Esophagus squamous epithelium (tissue), 5 donors: ENCODE data around the gene GPR176. TPM values are rescaled to one million over a fixed set of nuclear protein-coding genes. Genes with fewer than 3 reads are reported as not detected.

Experiments used
- DNase-seq: peaks from one replicate; lab custom pipeline; 2025; lab: John Stamatoyannopoulos, UW
- H3K27ac ChIP-seq, 4 donors: fragments of 200-600 bp; sonication (generic); one replicate each; pipeline ENCODE4 v1.5.1; 2016 to 2019; ENCODE audit warnings: mild to moderate bottlenecking in 1 of 4
- H3K27me3 ChIP-seq, 4 donors: fragments of 200-600 bp; sonication (generic); 1 replicate in 3 of 4; 2 replicates in 1 of 4; pipeline versions ENCODE4 v1.5.1 to v1.6.0; 2017 to 2021; ENCODE audit warnings: antibody characterized with exemption in 1 of 4
- H3K36me3 ChIP-seq, 3 donors: fragments of 200-600 bp; sonication (generic); one replicate each; pipeline ENCODE4 v1.5.1; 2016 to 2019
- H3K4me1 ChIP-seq, 3 donors: fragments of 200-600 bp; sonication (generic); one replicate each; pipeline ENCODE4 v1.5.1; 2017 to 2019
- H3K4me3 ChIP-seq, 4 donors: fragments of 200-600 bp; sonication (generic); 1 replicate in 3 of 4; 2 replicates in 1 of 4; pipeline ENCODE4 v1.5.1; 2016 to 2019; ENCODE audit warnings: mild to moderate bottlenecking in 2 of 4, moderate library complexity in 1 of 4
- H3K9me3 ChIP-seq, 3 donors: fragments of 200-600 bp; sonication (generic); one replicate each; pipeline ENCODE4 v1.5.1; 2016 to 2019
- POLR2A ChIP-seq, 4 donors: fragments of 450-650 bp; IDR thresholded peaks; one replicate each; pipeline ENCODE4 v1.6.1; 2017; ENCODE audit warnings: antibody characterized with exemption in 4 of 4, mild to moderate bottlenecking in 4 of 4, moderate library complexity in 3 of 4
- WGBS, 2 donors: methylation state at CpG; one replicate each; pipeline ENCODE4 v1.1.5; 2018; 5-methylcytosine and 5-hydroxymethylcytosine counted together
- intact Hi-C: fragments of 100-400 bp; cut with DNase I; formaldehyde crosslinking; loops from one replicate; pipeline ENCODE4 v1.15.0; 2022
- total RNA-seq, 4 donors: library from RNA; depleted of rRNA; stranded (reverse); fragments of >200 nt; gene quantifications; one replicate each; pipeline ENCODE4 v1.1.0, GENCODE V29; 2016
- TF ChIP-seq, protein P1 (sequence below), 6 experiments: fragments of 450-650 bp in 4 of 6; fragments of 200-600 bp in 2 of 6; sonication (generic) in 2 of 6; IDR thresholded peaks; one replicate each; pipeline ENCODE4 v1.5.1; 2016 to 2019; ENCODE audit warnings: antibody characterized with exemption in 6 of 6, mild to moderate bottlenecking in 4 of 6, moderate library complexity in 4 of 6
- donor health status: DM: yes; HTN: yes; CAD: no.

GPR176 gene
- total RNA-seq, 4 donors from 2014 or later: 1.1 to 5.0 (median 4.0) TPM; not detected in 1

GRCh38 chr15:39804026-39804425 is 116.0 kb downstream of the GPR176 start:
- Histone ChIP-seq H3K36me3 (no peaks in the 10 kb centered on the region), H3K4me1 (peaks cover 0 to 10% (median 0%) of the 10 kb centered on the region in 3 donors), H3K9me3 (no peaks in the 10 kb centered on the region), H3K27me3 (no peaks in the 10 kb centered on the region), H3K27ac (no peak overlapping the region), H3K4me3 (no peak overlapping the region)
- 18 to 29% methylated on average over 2 of the region's 2 CpGs for WGBS, 2 donors
- no peak for DNase-seq
- intact Hi-C loops: loop anchor here (10.0 kb wide), 1 partner anchor 71 kb away; no protein-coding TSS in a partner anchor
- no peak for TF ChIP-seq POLR2A (IDR thresholded peaks at IDR 0.05)
- TF ChIP-seq, protein P1, sequence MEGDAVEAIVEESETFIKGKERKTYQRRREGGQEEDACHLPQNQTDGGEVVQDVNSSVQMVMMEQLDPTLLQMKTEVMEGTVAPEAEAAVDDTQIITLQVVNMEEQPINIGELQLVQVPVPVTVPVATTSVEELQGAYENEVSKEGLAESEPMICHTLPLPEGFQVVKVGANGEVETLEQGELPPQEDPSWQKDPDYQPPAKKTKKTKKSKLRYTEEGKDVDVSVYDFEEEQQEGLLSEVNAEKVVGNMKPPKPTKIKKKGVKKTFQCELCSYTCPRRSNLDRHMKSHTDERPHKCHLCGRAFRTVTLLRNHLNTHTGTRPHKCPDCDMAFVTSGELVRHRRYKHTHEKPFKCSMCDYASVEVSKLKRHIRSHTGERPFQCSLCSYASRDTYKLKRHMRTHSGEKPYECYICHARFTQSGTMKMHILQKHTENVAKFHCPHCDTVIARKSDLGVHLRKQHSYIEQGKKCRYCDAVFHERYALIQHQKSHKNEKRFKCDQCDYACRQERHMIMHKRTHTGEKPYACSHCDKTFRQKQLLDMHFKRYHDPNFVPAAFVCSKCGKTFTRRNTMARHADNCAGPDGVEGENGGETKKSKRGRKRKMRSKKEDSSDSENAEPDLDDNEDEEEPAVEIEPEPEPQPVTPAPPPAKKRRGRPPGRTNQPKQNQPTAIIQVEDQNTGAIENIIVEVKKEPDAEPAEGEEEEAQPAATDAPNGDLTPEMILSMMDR (IDR thresholded peaks at IDR 0.05): no peak

GRCh38 chr15:39803016-39803415 is 117.0 kb downstream of the GPR176 start:
- Histone ChIP-seq H3K9me3 (no peaks in the 10 kb centered on the region), H3K4me3 (no peak overlapping the region), H3K27me3 (no peaks in the 10 kb centered on the region), H3K4me1 (peaks cover 0 to 10% (median 0%) of the 10 kb centered on the region in 3 donors), H3K27ac (no peak overlapping the region), H3K36me3 (no peaks in the 10 kb centered on the region)
- no peak for TF ChIP-seq POLR2A (IDR thresholded peaks at IDR 0.05)
- TF ChIP-seq, protein P1 (IDR thresholded peaks at IDR 0.05): no peak
- 80 to 86% methylated on average over 4 of the region's 4 CpGs for WGBS, 2 donors
- DNase-seq: no peak
- intact Hi-C loops: loop anchor here (10.0 kb wide), 1 partner anchor 72 kb away; no protein-coding TSS in a partner anchor

DNA sequence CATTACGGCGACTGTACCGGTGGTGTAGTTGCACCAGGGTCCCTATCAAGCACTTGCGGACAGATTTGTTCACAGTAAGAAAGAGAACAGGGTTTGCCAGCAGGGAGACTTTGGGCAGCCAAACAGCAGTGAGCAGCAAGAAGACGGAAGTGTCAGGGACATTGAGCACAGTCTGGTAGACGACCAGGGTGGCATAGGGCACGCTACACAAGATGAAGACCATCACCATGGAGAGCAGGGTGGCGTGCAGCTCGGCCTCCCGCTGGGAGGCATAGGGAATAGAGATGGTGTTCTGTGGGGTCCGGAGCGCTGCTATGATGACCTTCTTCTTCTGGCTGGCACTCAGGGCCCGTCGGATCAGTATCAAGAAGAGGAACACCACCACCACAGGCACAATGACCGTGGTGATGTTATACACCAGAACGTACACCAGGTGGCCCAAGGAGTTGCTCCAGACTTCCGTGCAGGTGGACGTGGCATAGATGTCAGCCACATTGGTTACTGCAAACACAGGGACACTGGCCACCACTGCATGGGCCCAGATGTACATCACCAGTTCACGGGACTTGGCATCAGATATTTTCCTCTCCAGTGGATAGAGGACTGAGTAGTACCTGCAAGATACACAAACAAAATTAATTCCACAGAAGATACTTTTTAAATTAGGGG is 118.3 kb downstream of the GPR176 start:
- H3K9me3 ChIP-seq: no peaks in the 10 kb centered on the region
- H3K36me3 ChIP-seq: no peaks in the 10 kb centered on the region
- intact Hi-C loops: loop anchor here (10.0 kb wide), 1 partner anchor 73 kb away; no protein-coding TSS in a partner anchor
- no peaks in the 10 kb centered on the region for H3K27me3 ChIP-seq
- no peak for TF ChIP-seq POLR2A (IDR thresholded peaks at IDR 0.05)
- TF ChIP-seq, protein P1 (IDR thresholded peaks at IDR 0.05): peak in 5 of 6 experiments; percentile 22 to 52 (median 29)
- 76 to 91% methylated on average over 12 to 15 of the region's 19 CpGs for WGBS, 2 donors
- H3K4me1 ChIP-seq: peaks cover 0 to 10% (median 0%) of the 10 kb centered on the region in 3 donors
- DNase-seq: no peak
- H3K4me3 ChIP-seq: no peak overlapping the region
- no peak overlapping the region for H3K27ac ChIP-seq

- H3K4me1 ChIP-seq: peaks cover 0 to 10% (median 0%) of the 10 kb centered on the region in 3 donors
- no peaks in the 10 kb centered on the region for H3K36me3 ChIP-seq
- intact Hi-C loops: loop anchor here (10.0 kb wide), 1 partner anchor 75 kb away; no protein-coding TSS in a partner anchor
- no peaks in the 10 kb centered on the region for H3K27me3 ChIP-seq
- H3K27ac ChIP-seq: no peak overlapping the region
- no peak for TF ChIP-seq POLR2A (IDR thresholded peaks at IDR 0.05)
- TF ChIP-seq, protein P1 (IDR thresholded peaks at IDR 0.05): no peak
- H3K9me3 ChIP-seq: no peaks in the 10 kb centered on the region
- no peak for DNase-seq
- 62 to 71% methylated on average over 5 to 6 of the region's 6 CpGs for WGBS, 2 donors
- no peak overlapping the region for H3K4me3 ChIP-seq
Measured at GRCh38 chr15:39799552-39800011, 120.5 kb downstream of the GPR176 start.

DNA sequence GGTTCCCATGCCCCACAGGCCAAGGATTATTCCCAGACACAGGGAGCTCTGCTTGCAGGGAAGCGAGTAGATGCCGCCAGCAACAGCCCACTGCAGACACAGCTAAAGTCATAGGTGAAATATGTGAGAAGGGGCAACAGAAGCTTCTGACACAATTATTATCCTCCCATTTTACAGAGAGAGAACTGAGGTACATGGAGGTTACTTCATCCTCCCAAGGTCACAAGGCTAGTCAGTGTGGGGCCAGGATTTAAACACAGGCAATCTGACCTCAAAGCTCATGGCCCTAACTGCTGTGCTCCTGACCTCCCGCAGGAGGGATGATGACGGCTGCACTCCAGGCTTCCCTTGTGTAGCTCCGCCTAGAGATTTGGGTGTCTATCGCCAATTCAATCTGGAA is 121.7 kb downstream of the GPR176 start:
- Histone ChIP-seq H3K27ac (no peak overlapping the region), H3K4me3 (no peak overlapping the region), H3K36me3 (no peaks in the 10 kb centered on the region), H3K27me3 (no peaks in the 10 kb centered on the region), H3K4me1 (no peaks in the 10 kb centered on the region), H3K9me3 (no peaks in the 10 kb centered on the region)
- intact Hi-C loops: no loop called here
- TF ChIP-seq POLR2A (IDR thresholded peaks at IDR 0.05): no peak
- TF ChIP-seq, protein P1 (IDR thresholded peaks at IDR 0.05): no peak
- no peak for DNase-seq
- 84 to 89% methylated on average over 5 of the region's 6 CpGs for WGBS, 2 donors
